ENCODE measurements around the gene ARHGDIG.

GRCh38 chr16:285146-286055, 5.0 kb downstream of the ARHGDIG start:
- TF ChIP-seq TAF1 (IDR thresholded peaks at IDR 0.05; ENCODE audit: borderline replicate concordance, insufficient read depth, low read length) (no peak), POLR2AphosphoS5 (IDR thresholded peaks at IDR 0.05; ENCODE audit: low read depth, low read length) (no peak), SIN3A (IDR thresholded peaks at IDR 0.05; ENCODE audit: borderline replicate concordance, insufficient read depth, low read length) (no peak)
- TF ChIP-seq, protein P1, sequence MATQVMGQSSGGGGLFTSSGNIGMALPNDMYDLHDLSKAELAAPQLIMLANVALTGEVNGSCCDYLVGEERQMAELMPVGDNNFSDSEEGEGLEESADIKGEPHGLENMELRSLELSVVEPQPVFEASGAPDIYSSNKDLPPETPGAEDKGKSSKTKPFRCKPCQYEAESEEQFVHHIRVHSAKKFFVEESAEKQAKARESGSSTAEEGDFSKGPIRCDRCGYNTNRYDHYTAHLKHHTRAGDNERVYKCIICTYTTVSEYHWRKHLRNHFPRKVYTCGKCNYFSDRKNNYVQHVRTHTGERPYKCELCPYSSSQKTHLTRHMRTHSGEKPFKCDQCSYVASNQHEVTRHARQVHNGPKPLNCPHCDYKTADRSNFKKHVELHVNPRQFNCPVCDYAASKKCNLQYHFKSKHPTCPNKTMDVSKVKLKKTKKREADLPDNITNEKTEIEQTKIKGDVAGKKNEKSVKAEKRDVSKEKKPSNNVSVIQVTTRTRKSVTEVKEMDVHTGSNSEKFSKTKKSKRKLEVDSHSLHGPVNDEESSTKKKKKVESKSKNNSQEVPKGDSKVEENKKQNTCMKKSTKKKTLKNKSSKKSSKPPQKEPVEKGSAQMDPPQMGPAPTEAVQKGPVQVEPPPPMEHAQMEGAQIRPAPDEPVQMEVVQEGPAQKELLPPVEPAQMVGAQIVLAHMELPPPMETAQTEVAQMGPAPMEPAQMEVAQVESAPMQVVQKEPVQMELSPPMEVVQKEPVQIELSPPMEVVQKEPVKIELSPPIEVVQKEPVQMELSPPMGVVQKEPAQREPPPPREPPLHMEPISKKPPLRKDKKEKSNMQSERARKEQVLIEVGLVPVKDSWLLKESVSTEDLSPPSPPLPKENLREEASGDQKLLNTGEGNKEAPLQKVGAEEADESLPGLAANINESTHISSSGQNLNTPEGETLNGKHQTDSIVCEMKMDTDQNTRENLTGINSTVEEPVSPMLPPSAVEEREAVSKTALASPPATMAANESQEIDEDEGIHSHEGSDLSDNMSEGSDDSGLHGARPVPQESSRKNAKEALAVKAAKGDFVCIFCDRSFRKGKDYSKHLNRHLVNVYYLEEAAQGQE (IDR thresholded peaks at IDR 0.05; ENCODE audit: insufficient read depth in 1 of 2, low read depth in 2 of 2, low read length in 2 of 2): no peak
